Activated CD4-positive, alpha-beta T cell treated with anti-CD3 and anti-CD28 coated beads, Interleukin-2, amount 50 U/mL, for 1 hour (primary cell): ENCODE data around the gene DUSP16.

Source experiments
- DNase-seq: peaks from one replicate; pipeline ENCODE4 v3.0.0-alpha.2; 2020

The DUSP16 gene

DNA sequence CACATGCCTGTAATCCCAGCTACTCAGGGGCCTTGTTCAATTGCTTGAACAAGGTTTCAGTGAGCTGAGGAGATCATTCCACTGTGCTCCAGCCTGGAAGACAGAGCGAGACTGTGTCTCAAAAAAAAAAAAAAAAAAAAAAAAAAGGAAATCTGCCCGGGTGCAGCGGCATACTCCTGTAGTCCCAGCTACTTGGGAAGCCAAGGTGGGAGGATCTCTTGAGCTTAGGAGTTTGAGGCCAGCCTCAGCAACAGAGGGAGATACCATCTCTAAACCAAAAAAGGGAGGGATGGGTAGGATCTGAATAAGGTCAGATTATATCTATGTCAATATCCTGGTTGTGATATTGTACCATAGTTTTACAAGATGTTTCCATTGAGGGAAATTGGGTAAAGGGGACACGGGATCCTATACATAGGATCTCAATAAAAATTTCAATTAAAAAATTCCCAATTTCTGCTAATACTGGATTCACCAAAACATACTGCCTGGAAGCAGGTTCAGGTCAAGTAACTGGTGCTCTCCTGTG, 129.4 kb downstream of the DUSP16 start:
- no peak for DNase-seq

DNA sequence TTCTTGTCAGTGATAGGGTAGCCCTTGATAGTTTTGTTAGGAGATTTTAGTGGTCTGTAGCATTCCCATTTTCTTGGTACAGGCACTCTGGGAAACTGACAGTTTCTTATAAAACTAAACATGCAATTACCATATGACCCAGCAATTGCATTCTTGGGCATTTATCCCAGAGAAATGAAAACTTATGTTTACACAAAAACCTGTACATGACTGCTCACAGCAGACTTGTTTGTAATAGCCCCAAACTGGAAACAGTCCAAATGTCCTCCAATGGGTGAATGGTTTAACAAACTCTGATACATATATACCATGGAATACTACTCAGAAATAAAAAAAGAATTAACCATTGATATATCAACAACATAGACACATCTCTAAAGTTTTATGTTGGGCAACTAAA, 130.3 kb downstream of the DUSP16 start:
- no peak for DNase-seq

DNA sequence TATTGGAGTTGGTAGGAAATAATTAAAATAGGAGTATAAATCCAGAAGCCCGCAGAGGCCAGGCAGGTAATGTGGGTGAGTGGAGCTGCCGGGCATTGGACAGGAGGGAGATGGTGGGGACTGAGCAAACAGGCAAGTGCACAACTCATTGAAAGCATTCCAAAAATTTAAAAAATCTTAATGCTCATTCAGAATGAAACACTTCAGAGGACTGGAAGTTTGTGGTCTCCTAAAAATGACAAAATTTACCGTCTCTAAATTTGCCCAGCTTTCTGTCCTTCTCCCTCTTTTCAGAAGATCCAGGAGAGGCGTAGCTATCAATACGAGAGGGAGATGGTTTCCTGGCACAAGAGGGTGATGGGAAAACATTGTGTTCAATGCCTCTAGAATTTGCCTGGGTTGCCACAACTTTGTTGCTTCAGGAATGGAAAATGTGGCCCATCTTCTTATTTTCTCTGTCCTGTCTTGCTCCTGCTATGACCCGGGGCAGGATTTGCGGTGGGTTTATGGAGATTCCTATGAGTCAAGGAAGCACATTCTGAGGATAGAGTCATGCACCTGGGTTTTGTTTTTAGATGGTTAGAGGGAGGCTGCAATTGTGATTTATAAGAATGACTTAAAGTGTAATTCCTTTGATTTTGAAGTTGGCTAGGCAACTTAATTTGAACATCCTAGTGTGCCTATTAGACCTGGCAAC, 133.6 kb downstream of the DUSP16 start:
- DNase-seq, result no peak

DNA sequence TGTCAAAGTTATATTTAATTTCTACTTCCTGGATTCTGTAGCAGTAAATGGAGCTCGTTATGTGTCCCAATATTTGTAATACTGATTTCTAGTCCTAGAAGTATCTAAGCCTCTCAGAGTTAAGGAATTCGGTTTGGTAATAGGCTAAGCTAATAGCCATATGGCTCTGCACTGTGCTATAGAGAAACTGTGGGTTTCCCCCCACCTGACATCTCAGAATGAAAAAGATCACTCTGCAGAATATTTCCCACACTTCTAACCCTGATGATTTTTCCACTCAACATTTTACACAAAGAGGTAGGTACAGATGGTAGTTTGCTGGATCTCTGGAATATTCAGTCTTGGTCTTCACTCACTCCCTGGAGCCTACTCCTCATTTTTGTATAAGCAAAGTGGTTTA, 134.6 kb downstream of the DUSP16 start:
- no peak for DNase-seq

DNA sequence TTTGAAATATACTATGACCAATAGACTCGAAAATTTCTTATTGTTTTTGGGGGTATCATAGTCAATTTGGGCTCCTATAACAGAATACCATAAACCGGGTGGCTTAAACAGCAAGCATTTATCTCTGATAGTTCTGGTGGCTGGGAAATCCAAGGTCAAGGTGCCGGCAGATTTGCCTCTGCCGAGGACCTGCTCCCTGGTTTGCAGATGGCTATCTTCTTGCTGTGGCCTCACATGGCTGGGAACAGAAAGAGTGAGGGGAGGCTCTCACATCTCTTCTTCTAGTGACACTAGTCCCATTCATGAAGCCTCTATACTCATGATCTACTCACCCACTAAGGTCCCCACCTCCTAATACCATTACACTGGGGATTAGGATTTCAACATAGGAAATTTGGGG, 135.1 kb downstream of the DUSP16 start:
- no peak for DNase-seq

DNA sequence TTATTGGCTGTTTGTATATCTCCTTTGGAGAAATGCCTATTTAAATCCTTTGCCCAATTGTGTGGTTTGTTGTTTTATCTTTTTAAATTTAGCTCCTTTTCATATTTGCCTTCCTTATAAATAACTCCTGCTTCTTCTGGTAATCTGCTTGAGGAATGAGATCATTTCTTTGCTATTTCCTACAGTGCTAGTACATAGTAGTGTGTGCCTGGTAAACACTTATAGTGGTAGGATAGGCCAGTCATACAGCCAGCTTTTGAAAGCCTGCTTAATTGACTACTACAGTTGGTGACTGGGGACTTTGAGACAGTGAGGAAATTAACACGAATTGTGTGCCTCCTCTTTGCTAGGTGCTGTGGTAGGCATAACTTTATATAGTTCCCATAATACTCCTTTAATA, 137.0 kb downstream of the DUSP16 start:
- no peak for DNase-seq

DNA sequence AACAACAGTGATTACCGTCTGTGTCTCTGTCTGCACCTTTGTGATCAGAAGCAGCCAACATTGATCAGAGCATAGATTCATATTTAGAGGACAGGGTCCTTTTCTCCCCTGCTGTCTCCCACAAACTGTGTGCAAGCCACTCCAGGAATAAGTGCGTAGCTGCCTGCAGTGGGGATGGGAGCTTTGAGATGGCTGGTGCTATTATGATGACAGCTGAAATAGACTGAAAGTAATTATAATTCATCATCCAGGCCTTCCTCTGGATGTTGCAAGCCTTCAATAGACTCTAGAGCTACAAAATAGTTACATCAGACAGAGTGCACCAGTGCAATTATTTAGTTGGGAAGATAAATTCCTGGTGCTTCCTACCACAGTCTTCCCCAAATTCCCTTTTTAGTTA, 137.7 kb downstream of the DUSP16 start:
- DNase-seq, result no peak
